Fibroblast of peridontal ligament (primary cell): Measurements from ENCODE around the gene SPSB2.
"Not testable (repeated sequence)": the region's sequence is repeated elsewhere in the genome, so short reads cannot be mapped to it uniquely, and the experiment has no call there.

Experiments
- DNase-seq: peaks from one replicate; pipeline ENCODE4 v3.0.0-alpha.2; 2010; ENCODE audit errors: extremely low read depth

The SPSB2 gene

DNA sequence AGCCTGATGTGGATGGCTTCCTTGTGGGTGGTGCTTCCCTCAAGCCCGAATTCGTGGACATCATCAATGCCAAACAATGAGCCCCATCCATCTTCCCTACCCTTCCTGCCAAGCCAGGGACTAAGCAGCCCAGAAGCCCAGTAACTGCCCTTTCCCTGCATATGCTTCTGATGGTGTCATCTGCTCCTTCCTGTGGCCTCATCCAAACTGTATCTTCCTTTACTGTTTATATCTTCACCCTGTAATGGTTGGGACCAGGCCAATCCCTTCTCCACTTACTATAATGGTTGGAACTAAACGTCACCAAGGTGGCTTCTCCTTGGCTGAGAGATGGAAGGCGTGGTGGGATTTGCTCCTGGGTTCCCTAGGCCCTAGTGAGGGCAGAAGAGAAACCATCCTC, 2.8 kb downstream of the SPSB2 start:
- not testable (repeated sequence) for DNase-seq

DNA sequence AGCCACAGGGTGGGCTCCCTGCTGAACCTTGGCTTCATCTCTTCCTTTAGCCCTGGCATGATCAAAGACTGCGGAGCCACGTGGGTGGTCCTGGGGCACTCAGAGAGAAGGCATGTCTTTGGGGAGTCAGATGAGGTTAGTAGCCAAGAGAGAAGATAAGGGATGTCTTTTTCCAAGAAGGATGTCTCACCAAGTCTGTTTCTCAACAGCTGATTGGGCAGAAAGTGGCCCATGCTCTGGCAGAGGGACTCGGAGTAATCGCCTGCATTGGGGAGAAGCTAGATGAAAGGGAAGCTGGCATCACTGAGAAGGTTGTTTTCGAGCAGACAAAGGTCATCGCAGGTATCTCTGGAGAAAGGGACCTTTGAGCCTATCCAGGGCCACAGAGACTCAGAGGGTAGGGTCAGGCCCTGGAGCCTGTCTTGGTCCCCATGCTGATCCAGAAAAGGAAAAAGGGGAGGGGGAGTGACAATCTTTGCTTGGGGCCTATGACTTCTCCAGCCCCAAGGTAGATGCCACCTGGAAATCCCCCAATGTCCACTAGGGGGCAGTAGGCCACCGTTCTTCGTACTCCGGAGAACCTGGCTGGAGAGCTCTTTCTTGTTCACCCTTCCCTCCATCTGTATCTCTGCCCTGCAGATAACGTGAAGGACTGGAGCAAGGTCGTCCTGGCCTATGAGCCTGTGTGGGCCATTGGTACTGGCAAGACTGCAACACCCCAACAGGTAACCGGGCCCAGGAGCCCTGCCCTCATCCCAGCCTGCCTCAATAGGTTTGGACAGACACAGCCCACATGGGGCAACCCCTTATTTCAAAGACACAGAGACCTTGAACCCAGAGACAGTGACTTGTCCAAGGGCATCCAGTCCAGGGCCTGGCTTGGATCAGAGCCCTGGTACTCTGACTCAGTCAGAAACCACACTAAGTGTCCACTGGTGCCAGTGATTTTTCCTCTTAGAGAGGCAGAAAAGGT, 3.8 kb downstream of the SPSB2 start:
- peak; percentile 76 for DNase-seq

DNA sequence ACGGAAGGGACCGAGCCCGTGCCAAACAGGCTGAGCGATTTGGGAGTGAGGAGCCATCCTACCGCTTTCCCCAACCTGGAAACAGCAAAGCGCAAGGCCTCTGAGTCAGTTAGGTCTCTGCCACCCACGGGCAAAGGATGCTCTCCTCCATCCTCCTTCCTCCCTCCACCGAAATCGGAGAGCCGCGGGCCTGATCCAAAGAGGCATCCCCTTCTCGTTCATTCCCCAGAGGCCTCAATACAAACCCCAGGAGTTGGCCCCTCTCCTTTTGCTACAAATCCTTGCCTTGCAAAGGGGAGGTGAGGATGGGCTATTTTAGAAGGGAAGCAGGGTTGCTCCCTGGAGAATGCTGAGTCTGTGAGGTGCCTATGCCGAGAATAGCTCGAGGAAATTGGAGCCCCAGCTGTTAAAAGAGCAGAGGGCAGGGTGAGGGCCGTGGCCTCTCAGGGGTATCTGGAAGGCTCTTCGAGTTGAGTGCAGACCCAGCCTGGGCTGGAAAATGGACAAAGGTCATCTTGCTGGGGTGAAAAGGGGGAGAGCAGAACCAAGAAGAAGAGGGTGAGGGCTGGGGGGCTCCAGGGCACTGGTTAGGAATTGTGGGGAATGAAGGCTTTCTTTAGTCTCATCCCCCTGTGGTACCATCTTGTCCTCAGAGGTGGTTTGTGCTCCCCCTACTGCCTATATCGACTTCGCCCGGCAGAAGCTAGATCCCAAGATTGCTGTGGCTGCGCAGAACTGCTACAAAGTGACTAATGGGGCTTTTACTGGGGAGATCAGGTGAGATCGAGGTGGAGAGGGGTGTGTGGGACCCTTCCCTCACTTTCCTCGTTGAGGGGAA, 4.7 kb downstream of the SPSB2 start:
- DNase-seq: peak; percentile 25

DNA sequence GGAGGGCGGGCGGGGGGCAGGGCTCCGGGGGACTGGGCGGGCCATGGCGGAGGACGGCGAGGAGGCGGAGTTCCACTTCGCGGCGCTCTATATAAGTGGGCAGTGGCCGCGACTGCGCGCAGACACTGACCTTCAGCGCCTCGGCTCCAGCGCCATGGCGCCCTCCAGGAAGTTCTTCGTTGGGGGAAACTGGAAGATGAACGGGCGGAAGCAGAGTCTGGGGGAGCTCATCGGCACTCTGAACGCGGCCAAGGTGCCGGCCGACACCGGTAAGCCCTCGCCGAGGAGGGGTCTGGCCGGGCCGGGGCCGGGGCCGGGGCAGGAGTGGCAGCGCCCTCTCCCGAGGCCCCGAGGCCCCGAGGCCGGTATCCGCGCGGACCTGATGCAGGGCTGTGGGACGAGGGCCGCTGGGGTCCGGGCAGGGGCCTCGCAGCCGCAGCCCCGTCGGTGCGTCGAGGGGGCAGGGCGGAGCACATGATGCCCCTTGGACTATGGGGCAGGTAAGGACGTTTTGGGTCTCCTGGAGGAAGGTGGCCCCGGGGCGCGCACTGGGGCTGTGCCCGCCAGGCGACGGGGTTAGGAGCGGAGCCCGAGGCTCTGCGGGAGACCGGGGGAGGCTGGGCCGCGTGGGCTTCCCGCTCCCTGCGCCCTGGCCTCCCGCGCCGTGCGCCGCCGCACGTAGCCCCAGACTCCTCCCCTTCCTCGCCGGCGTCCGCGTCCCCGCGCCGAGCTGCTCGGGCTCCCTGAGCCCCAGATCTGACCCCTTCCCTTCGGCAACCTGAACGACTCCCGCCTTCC, 5.5 kb downstream of the SPSB2 start, which contains the start of gene TPI1:
Gene TPI1, plus strand, starts transcription at position 119 of the 798 bp plus-strand sequence. Its CDS starts 36 bp downstream, at position 155.
- DNase-seq: peak; percentile 74

DNA sequence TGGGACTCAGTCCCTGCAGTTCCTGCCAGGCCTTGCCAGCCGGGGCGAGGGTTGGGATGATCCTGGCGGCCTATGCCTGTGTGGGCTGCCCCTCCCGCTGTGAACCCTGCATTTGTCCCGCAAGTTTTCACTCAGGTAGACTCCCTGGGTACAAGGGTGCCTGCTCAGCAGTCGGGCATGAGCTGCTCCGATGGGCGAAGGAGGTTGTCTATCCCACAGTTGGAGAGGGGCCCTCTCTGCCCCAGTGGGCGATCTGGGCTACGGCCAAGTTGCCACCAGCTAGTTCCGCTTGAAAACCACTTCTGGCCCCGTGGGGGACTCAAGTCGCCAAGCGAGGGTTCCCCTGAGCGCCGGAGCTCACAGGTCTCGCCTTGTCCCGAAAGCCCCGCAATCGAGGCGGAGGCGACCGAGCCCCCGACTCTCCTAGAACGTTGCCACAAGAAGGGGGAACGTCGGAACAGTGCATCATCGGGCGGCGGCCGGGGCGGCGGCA, 6.1 kb downstream of the SPSB2 start:
- DNase-seq: peak; percentile 5

DNA sequence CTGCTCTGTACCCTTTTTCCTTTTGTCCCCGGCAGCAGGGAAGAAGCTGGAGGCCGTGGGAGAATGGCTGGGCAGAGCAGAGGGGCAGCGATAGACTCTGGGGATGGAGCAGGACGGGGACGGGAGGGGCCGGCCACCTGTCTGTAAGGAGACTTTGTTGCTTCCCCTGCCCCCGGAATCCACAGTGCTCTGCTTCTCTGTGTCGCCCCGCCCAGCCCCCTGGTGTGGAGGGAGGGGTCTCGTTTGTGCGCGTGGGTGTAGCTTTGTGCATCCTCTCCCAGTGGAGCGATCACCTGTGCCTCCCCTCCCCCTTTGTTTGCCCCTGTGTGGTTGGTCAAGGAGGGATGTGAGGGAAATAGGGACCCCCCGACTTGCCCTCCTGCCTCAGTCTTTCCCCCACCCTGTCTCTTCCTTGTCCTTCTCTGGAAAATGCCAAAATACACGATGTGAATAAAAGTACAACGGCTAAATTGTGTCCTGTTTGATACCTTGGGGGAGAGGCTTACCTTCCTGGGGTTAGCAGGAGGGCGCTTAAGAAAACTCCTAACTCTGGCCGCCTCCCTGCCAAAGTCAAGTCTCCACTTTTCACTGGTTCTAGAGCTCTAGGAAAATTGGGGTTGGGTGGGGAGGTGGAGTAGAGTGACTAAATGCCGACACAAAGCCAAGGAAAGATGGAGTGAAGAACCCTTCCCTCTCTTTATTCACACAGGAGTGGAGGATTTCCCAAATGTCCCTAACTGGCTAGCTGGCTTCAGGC, 6.8 kb downstream of the SPSB2 start:
- no peak for DNase-seq

DNA sequence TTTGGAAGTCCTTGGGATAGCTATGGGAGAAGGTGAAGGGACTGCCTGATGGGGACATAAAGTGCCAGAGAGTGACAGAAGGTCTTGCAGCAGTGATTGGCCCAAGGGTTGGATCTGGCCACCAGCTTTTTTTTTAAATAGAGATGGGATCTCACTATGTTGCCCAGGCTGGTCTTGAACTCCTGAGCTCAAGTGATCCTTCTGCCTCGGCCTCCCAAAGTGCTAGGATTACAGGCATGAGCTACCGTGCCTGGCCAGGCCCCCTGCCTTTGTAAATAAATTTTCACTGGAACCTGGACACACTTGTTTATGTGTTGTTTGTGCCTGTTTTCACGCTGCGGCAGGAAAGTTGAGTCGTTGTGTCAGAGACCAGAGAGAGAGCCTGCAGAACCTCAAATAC, 7.8 kb downstream of the SPSB2 start:
- not testable (repeated sequence) for DNase-seq

DNA sequence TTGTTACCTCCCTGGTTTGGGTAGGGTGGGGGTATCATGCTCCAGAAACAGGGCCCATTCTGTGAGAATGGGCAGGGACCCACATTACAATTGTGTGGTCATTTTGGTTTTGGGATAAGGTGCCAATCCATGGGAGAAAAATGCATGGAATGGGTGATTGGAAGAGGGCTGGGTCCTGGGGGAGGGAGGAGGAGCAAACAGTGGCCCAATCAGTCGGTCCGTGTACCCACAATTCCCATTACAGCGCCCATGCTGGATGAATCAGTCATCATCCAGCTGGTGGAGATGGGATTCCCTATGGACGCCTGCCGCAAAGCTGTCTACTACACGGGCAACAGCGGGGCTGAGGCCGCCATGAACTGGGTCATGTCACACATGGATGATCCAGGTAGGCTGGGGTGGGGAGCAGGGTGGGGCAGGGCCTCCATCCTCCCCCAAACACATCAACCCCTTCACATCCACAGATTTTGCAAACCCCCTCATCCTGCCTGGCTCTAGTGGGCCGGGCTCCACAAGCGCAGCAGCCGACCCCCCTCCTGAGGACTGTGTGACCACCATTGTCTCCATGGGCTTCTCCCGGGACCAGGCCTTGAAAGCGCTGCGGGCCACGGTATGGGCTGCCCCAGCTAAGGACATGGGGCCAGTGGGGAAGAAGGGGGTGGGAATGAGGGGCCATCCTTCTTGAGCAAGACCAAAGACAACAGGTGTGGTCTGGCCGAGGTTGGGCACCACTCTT, 9.3 kb downstream of the SPSB2 start:
- peak; percentile 21 for DNase-seq

DNA sequence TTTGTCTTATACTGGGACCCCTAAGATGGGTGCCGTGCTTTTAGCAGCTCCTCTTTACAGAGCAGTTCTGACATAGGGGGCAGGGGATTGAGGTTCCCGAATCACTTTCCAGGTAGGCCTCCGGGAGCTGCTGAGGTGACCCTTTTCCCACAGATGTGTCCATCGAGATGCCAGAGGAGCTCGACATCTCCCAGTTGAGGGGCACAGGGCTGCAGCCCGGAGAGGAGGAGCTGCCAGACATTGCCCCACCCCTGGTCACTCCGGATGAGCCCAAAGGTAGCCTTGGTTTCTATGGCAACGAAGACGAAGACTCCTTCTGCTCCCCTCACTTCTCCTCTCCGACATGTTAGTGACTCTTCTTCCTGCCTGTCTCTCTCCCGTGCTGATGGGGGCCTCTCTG, 10.1 kb downstream of the SPSB2 start:
- DNase-seq: no peak

DNA sequence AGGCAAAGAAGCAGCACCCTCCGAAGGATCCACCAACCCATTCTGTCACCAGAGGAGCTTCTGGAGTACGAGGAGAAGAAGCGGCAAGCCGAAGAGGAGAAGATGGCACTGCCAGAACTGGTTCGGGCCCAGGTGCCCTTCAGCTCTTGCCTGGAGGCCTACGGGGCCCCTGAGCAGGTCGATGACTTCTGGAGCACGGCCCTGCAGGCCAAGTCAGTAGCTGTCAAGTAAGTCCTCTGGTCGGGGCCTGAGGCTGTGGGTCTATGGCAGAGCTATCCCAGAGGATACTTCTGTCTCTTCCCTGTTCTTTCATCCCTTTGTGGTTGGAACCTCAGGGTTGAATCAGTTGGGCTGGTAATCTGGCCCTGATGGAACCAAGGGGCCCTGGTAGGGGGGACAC, 11.7 kb downstream of the SPSB2 start:
- no peak for DNase-seq

DNA sequence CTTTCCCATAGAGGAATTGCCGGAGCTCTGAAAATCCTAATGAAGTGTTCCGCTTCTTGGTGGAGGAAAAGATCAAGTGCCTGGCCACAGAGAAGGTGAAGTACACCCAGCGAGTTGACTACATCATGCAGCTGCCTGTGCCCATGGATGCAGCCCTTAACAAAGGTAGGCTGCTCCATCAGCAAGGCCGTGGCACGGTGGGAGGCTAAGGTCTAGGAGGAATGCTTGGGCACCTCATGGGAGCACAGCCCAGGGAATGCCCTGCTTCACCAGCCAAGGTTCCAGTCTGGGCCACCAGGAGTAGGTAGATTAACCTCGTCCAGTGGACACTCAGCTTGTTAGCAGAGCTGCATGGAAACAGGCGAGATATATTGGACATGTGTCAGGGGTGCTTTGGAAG, 12.2 kb downstream of the SPSB2 start:
- DNase-seq: no peak

DNA sequence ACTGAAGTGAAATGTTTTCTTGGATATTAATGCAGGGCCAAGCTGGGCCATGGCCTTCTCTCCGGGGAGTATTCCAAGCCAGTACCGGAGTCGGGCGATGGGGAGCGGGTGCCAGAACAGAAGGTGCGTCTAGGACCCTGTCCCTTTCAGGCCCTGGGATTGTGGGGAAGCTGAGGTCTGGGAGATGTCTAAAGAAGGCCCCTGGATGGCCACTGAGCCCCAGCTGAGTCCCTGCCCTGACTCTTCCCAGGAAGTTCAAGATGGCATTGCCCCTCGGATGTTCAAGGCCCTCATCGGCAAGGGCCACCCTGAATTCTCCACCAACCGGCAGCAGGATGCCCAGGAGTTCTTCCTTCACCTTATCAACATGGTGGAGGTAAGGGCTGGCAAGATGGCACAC, 13.0 kb downstream of the SPSB2 start:
- no peak for DNase-seq

DNA sequence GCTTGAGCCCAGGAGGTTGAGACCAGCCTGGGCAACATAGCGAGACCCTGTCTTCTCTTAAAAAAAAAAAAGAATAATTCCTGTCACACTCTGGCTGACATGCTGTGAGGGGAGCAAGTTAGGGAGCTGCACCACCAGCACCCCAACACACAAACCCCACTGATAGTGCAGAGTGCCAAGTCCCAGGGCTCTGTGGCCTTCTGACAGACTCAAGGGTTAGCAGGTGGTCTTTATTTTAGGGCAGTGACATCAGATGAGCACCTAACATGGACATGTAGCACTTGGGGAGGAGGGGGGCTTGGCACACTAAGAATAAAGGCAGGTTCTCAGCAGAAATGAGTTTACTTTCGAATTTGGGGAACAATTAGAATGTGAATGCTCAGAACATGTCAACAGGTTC, 14.3 kb downstream of the SPSB2 start:
- DNase-seq: no peak

DNA sequence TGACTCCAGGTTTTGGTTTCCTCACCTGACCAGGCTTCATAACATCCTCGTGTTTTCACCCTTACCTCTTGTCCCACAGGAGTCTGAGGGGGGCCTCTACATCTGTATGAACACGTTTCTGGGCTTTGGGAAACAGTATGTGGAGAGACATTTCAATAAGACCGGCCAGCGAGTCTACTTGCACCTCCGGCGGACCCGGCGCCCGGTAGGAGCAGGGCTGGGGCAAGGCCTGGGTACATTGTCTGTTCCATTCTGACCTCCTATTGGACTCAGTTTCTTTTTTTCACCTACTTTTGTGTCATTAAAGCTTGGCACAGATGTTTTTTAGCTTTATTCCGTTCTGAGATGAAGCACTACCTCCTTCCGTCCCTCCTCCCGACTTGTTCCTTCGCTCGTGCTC, 17.8 kb downstream of the SPSB2 start:
- no peak for DNase-seq

DNA sequence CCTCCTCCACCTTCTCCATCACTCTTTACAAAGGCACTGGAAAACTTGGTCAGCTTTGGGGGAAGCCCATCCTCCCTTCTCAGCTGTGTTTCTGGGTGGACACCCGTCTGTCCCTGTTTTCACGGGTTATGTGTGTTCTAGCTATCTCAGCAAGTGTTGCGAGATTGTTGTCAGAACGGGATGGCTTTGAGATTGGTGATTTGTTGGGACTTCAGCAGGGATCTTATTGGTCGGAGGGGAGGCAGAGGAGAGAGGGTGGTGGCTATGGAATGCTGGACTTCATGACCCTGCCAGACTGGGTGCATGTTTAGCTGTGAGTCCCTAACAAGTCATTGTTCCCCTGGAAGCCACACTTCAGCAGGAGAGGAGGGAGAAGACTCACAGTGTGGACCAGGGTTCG, 19.1 kb downstream of the SPSB2 start:
- DNase-seq: peak; percentile 3

DNA sequence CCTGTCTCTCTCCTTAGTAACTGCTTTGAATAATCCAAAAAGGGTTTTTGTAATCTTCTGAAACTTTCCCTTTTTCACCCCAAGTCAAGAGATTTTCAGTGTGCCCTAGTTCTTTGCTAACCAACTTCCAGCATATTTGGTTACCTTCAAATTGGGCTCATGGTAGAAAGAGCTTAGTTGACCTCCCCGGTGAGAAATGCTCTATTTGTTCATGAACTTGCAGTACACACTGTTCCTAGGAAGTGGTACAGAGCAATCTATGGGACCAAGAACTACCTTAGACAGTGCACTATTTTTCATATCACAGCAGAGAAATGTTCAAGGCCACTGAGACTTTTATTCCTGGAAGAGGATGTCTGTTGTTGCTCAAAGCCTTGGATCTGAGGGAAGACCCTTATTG, 19.5 kb downstream of the SPSB2 start:
- peak; percentile 7 for DNase-seq

DNA sequence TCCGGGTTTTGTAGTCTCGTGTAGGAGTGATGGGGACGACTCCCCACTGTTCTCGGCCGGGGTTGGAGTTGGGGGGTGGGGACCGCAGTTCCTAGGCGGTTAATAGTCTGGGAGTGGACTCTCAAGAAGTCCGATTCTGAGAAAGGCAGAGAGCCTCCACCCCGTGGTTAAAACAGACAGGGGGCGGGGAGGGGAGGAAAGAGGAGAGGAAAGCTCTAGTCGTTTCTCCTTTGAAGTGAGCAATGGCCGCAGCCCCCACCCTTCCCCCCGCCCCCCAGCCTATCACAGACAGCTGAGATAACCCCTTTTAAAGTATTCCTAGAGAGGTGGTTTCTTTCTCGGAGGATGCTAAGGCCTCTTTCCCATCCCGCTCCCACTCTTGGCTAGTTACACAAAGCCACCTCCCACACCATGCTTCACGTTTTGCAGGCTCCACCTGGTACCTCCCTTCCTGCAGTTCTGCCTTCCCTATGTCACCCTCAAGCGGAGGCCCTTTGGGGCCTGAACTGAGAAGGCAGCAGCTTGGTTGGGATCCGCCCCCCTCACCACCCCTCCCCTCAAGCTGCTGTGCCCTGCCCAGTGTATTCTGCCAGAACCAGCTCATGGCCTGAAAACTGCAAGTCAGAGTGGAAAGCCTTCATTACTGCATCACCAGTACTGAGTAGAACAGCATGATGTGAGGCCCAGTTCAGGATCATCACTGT, 20.3 kb downstream of the SPSB2 start:
- peak; percentile 88 for DNase-seq

DNA sequence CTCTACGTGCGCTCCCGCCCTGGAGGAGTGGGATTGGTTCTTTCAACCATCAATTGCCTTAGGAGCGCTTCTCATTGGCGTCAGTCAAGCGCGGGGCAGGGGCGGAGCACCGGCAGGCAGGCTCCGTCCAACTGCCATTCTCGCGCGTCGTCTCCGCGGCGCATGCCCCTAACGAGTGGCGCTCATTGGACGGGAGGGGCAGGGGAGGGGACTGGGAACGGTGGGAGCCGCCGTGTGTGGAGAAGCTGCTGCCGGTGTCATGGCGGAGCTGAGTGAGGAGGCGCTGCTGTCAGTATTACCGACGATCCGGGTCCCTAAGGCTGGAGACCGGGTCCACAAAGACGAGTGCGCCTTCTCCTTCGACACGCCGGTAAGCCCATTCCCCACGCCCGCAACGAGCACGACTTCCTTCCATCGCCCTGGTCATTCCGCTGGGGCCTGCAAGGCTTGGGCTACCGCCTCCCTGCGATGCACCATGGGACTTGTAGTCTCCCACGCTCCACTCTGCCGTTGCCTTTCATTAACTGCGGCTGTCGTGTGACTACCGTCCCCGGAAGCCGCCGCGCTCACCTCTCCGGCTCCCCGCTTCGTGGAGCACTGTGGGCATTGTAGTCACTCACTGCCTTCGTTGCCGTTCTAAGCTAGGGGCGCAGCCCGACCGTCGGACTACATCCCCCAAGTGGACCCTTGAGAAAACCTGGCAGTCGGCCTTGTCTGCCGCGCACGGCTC, 21.0 kb downstream of the SPSB2 start, which contains the start of gene USP5:
Gene USP5, plus strand, starts transcription at position 230 of the 730 bp plus-strand sequence. Its CDS starts 30 bp downstream, at position 260.
- peak; percentile 99 for DNase-seq
